Left ventricle myocardium superior (tissue), 1 donor: Measurements from ENCODE around the gene RDH13. TPM values are rescaled to one million over a fixed set of nuclear protein-coding genes. Genes with fewer than 3 reads are reported as not detected.
"Not testable (repeated sequence)": the region's sequence is repeated elsewhere in the genome, so short reads cannot be mapped to it uniquely, and the experiment has no call there.

Experiments used
- ATAC-seq: fragments of 200-7000 bp; cut with Tn5 transposase; one replicate; pipeline ENCODE4 v1.9.1; 2020; ENCODE audit warnings: mild to moderate bottlenecking, moderate library complexity
- DNase-seq: peaks from one replicate; pipeline ENCODE4 v3.0.0-alpha.2; 2020
- intact Hi-C: fragments of 100-400 bp; cut with micrococcal nuclease; formaldehyde crosslinking; loops from one replicate; pipeline ENCODE4 v1.11.0; 2022
- long read RNA-seq: library from polyadenylated mRNA; unstranded; transcript quantifications from one replicate; pipeline ENCODE4 v2.0.0, GENCODE V29; 2021
- total RNA-seq: library from RNA; stranded (reverse); fragmentation: NEBNext Ultra II Directional; extraction: Animal tissue kit (Norgen Biotek cat#: 25700); gene quantifications from one replicate; pipeline ENCODE4 v1.2.1, GENCODE V29; 2021
- donor health status: DM: no; HTN: yes; CAD: no; lungs with severe emphysema.

The RDH13 gene
- 52.0 TPM for total RNA-seq
- long read RNA-seq, transcript RDH13-223 (7 exons, 1,931 nt): major isoform, 115 of 135 reads
- long read RNA-seq, partial matches to known transcripts: 11 of 135 reads
- long read RNA-seq, other reads (novel, unspliced or antisense): 9 of 135 reads

- ATAC-seq (peak; percentile 99), DNase-seq (peak; percentile 99)
- intact Hi-C loops: no loop called here
Observed at GRCh38 chr19:55062735-55063491, at the start of gene RDH13. Gene RDH13, minus strand, starts transcription at chr19:55063148. Its CDS starts 116 bp downstream, at chr19:55063032.

GRCh38 chr19:55112246-55112776, 49.4 kb upstream of the RDH13 start:
- intact Hi-C loops: no loop called here
- no peak for ATAC-seq
- DNase-seq: no peak

GRCh38 chr19:55111238-55111831, 48.4 kb upstream of the RDH13 start:
- DNase-seq (no peak), ATAC-seq (no peak)
- intact Hi-C loops: no loop called here

GRCh38 chr19:55109527-55110291, 46.8 kb upstream of the RDH13 start:
- DNase-seq (no peak), ATAC-seq (no peak)
- intact Hi-C loops: no loop called here

GRCh38 chr19:55107252-55107651, 44.3 kb upstream of the RDH13 start:
- ATAC-seq, intact Hi-C loops, DNase-seq: not testable (repeated sequence)

GRCh38 chr19:55106591-55106990, 43.6 kb upstream of the RDH13 start:
- DNase-seq: no peak

GRCh38 chr19:55105237-55105636, 42.3 kb upstream of the RDH13 start:
- DNase-seq: no peak
- intact Hi-C loops: no loop called here
- no peak for ATAC-seq

More at GRCh38 chr19:55106591-55106990, 43.6 kb upstream of the RDH13 start:
- intact Hi-C loops: no loop called here
- ATAC-seq: no peak

GRCh38 chr19:55103190-55103589, 40.2 kb upstream of the RDH13 start:
- no peak for DNase-seq
- intact Hi-C loops: no loop called here
- no peak for ATAC-seq

- no peak for DNase-seq
- intact Hi-C loops: no loop called here
- ATAC-seq: no peak
Observed at GRCh38 chr19:55101261-55101660, 38.3 kb upstream of the RDH13 start.

- DNase-seq (peak; percentile 61), ATAC-seq (peak; percentile 56)
- intact Hi-C loops: no loop called here
Observed at GRCh38 chr19:55099557-55100506, 36.9 kb upstream of the RDH13 start.

GRCh38 chr19:55098716-55099556, 36.0 kb upstream of the RDH13 start:
- ATAC-seq (peak; percentile 3), DNase-seq (no peak)
- intact Hi-C loops: no loop called here

- intact Hi-C loops: no loop called here
- no peak for ATAC-seq
- DNase-seq: no peak
Observed at GRCh38 chr19:55097864-55098715, 35.1 kb upstream of the RDH13 start.

GRCh38 chr19:55096061-55096701, 33.2 kb upstream of the RDH13 start:
- ATAC-seq (no peak), DNase-seq (no peak)
- intact Hi-C loops: no loop called here

GRCh38 chr19:55095260-55096060, 32.5 kb upstream of the RDH13 start:
- no peak for DNase-seq
- intact Hi-C loops: no loop called here
- ATAC-seq: no peak

- intact Hi-C loops: no loop called here
- DNase-seq (no peak), ATAC-seq (no peak)
Observed at GRCh38 chr19:55094456-55095259, 31.7 kb upstream of the RDH13 start.
